Stimulated activated CD4-positive, alpha-beta T cell treated with anti-CD3 and anti-CD28 coated beads, Interleukin-1b, Interleukin-23, amount 100 ng/mL, for 1 hour (primary cell): Measurements from ENCODE around the gene GPX7.
"Not testable (repeated sequence)": the region's sequence is repeated elsewhere in the genome, so short reads cannot be mapped to it uniquely, and the experiment has no call there.

Source experiments
- DNase-seq, 2 donors: peaks; one replicate each; pipeline ENCODE4 v3.0.0-alpha.2; 2020; ENCODE audit warnings: low read depth in 2 of 2

Gene GPX7

GRCh38 chr1:52601991-52602855, at the start of gene GPX7:
Gene GPX7, plus strand, starts transcription at chr1:52602371. Its CDS starts 39 bp downstream, at chr1:52602410.
- DNase-seq = peak; percentile 22

- peak; percentile 47 to 51 for DNase-seq
These were observed 49.4 kb upstream of the GPX7 start, which contains the start of gene TUT4 for GRCh38 chr1:52552505-52553361. Gene TUT4, minus strand, starts transcription at chr1:52553092. Its CDS starts 26,812 bp downstream, at chr1:52526280.

- peak; percentile 67 to 74 for DNase-seq
These were observed 48.6 kb upstream of the GPX7 start for GRCh38 chr1:52553362-52554266.

- DNase-seq = no peak
These were observed 47.9 kb upstream of the GPX7 start for GRCh38 chr1:52554267-52554640.

DNA sequence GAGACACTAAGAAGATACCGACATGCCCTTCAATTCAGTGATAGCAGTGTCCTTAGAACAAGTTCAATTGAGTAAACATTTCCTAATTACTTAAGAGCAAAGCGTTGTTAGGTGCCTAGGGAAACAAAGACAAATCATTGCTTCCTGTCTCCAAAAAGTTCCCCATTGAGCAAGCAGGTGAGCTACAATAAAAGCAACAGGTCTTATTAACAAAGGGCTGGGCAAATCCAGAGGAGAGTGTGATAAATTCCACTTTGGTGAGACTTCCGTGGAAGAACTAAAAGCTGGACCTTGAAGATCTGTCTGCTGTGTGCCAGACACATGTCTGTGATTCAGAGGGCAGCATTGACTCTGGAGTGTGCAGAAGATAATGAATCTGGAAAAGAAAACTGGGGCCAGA, 47.4 kb upstream of the GPX7 start:
- no peak for DNase-seq

DNA sequence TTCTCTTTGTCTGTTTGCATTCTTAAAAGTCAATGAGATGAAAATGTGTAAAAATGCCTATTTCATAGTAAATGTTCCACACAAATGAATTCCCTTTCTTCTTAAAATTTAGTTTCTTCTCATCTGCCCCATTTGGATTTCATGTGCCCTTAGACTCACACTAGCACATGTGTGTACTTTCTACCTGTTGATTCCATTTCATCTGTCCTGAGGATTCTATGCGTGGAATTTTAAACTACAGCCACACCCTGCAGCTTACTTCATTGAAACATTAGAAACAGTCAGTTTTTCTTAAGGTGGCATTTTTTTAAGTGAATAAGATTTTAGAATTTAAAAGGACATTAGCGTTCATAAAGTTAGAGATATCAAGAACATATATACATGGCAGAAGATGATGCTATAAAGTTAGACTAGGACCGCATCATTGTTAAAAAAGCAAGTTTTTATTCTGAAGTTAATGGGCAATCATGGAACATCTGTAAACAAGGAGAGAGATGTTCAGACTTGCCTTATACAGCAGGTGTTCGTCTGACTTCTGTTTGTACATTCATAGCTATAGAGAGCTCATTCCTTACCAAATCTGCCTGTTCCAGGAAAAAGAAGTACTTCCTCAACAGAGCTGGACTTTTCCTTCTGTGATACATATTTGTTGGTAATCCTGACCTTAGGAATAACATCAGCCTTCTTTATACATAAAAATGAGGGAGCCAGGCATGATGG, 45.4 kb upstream of the GPX7 start:
- no peak for DNase-seq

GRCh38 chr1:52558941-52559340, 43.2 kb upstream of the GPX7 start:
- no peak for DNase-seq

- no peak for DNase-seq
These were observed 42.3 kb upstream of the GPX7 start for GRCh38 chr1:52559875-52560274.

DNA sequence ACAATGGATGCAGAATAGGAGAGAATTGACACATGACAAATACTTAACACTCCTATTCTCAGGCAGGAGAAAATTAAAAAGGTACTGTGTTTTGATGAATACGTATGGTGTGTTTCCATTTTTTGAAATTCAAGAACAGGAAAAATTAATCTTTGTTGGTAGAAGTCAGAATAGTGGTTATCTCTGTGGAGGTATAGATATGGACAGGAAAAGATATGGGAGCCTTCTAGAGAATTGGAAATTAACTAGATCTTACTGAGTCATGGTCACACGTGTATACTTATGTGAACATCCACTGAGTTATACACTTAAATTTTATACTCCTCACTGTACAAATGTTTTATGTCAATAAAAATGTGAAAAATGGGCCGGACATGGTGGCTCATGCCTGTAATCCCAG, 39.4 kb upstream of the GPX7 start:
- DNase-seq = no peak

GRCh38 chr1:52567943-52568342, 34.2 kb upstream of the GPX7 start:
- DNase-seq = no peak

DNA sequence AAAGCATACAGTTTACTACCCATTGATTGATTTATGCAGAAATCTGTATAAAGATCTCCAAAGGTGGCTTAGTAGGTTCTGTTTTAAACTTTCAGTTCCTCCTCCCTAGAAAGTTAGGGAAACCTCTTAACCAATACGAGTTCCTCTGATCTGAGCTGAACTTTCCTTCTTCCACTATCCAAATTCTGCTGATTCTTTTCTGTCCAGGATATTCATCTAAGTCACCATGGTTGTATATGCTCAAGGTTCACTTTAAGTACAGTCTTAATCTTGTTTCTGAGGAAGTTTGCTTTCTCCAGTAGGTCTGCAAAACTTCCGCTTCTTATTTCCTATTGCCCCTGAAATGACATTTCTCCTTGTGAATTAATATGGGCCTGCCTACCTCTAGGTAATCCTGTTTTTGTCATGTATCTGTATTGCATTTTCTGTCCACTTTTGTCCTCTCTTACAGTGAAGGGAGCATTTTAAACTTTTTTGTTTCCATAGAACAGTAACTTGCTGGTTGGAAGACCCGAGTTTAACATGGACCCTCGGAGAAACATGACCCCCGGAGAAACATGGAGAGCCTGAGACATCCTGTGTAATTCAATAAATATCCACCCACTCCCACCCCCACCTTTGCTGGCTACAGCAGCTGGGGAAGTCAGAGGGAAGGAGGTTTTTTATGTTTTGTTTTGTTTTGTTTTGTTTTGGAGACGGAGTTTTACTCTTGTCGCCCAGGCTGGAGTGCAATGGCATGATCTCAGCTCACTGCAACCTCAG, 32.5 kb upstream of the GPX7 start:
- no peak for DNase-seq

- DNase-seq = no peak
These were observed 30.4 kb upstream of the GPX7 start for GRCh38 chr1:52571783-52572182.

- no peak for DNase-seq
These were observed 29.8 kb upstream of the GPX7 start for GRCh38 chr1:52572387-52572786.

DNA sequence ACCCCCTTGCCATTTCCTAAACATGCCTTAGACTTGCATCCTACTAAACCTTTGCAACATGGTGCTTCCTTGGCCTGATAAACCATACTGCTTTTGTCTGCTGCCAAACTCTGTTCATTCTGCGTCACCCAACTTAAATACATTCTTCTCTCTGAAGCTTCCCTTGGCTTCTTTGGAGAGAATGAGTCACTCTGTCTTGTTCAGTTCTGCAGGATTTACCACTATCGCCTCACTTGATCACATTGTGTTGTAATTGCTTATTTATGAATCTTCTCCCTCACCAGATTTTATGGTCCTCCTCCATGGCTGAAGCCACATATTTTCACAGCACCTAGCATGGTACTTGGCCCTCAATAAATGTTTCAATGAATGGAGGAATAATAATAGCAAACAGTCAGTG, 27.6 kb upstream of the GPX7 start:
- DNase-seq = no peak

- no peak for DNase-seq
These were observed 26.1 kb upstream of the GPX7 start for GRCh38 chr1:52576074-52576473.

GRCh38 chr1:52578066-52578465, 24.1 kb upstream of the GPX7 start:
- not testable (repeated sequence) for DNase-seq

- no peak for DNase-seq
These were observed 22.8 kb upstream of the GPX7 start for GRCh38 chr1:52579415-52579814.

DNA sequence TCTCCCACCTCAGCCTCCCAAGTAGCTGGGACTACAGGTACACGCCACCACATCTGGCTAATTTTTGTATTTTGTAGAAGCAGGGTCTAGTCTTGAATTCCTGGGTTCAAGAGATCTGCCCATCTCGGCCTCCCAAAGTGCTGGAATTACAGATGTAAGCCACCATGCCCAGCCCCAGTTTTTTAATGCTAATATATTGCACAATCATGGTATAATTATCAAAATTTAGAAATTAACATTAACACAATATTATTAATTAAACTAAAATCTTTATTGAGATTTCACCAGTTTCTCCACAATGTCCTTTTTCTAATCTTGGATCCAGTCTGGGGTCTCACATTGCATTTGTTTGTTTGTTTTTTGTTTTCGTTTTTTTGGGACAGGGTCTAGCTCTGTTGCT, 21.9 kb upstream of the GPX7 start:
- DNase-seq = no peak

DNA sequence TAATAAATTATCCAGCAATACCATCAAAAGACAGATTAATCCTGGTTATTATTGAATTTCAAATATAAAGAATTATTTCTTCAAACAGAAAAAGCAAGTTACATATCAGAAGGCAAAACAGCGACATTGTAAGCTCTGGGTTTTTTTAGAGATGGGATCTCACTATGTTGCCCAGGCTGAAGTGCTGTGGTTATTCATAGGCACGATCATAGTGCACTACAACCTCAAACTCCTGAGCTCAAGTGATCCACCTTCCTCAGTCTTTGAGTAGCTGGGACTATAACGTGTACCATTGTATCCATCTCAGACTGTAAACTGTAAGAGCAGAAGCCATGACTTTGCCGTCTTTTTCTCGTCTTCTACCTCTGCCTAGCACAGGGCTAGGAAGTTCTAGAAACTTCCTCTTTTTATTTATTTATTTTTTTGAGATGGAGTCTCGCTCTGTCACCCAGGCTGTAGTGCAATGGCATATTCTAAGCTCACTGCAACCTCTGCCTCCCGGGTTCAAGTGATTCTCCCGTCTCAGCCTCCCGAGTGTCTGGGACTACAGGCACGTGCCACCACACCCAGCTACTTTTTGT, 20.0 kb upstream of the GPX7 start:
- no peak for DNase-seq

- DNase-seq = no peak
These were observed 16.7 kb upstream of the GPX7 start for GRCh38 chr1:52585474-52585873.
